Measurements from ENCODE around the gene DFFB.

Gene DFFB

DNA sequence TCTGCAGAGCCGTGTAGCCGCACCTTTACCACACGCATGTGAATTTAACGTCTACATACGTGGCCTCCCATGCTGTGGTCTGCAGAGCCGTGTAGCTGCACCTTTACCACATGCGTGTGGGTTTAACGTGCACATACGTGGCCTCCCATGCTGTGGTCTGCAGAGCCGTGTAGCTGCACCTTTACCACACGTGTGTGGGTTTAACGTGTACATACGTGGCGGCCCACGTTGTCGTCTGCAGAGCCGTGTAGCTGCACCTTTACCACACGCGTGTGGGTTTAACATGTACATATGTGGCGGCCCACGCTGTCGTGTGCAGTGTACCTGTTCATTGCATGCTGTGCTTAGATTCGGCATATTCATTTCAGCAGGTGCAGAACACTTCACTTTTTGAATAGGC lies 17.5 kb downstream of the DFFB start:
- no peak overlapping the region for H3K4me3 ChIP-seq (ENCODE audit: low read length)
- no peak for TF ChIP-seq ZNF274 (IDR thresholded peaks at IDR 0.05; ENCODE audit: low read depth, low read length)

DNA sequence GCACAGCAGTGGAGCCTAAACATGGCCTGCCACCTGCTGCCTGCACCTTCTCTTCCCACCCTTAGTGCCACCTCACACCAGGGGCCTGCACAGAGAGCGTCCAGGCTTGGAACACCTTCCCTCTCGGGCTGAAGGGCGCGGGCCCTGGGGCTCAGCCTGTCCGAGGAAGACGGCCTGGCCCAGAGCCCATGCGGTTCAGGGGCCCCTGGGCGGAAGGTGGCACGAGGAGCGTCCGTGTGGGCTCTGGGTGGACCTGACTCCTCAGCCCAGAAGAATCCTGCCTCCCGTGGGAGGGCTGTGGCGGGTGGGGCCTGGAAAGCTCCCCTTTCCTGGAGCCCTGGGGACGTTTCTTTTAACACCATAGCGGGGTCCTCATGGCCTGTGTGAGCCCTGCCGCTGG lies 19.4 kb downstream of the DFFB start:
- TF ChIP-seq ZNF274 (IDR thresholded peaks at IDR 0.05; ENCODE audit: low read depth, low read length) = no peak
- H3K4me3 ChIP-seq (ENCODE audit: low read length) = no peak overlapping the region

DNA sequence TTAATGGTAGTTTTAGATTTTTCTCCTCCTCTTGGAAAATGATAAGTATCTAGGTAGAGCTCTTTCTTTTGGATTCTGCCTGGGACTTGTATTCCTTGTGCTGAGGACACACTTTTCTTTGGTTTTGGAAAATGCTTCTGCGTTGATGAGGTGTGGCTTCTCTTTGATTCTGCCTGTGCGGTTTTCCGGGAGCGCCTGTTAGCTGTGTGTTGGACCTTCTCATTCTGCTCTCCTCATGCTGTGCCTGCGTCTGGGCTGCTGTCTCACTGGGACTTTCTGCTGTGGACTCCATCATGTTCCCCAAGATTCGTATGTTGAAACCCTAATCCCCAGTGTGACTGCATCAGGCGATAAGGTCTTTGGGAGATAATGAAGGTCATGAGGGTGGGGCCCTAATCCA lies 21.8 kb downstream of the DFFB start:
- no peak overlapping the region for H3K4me3 ChIP-seq (ENCODE audit: low read length)
- TF ChIP-seq ZNF274 (IDR thresholded peaks at IDR 0.05; ENCODE audit: low read depth, low read length) = no peak

DNA sequence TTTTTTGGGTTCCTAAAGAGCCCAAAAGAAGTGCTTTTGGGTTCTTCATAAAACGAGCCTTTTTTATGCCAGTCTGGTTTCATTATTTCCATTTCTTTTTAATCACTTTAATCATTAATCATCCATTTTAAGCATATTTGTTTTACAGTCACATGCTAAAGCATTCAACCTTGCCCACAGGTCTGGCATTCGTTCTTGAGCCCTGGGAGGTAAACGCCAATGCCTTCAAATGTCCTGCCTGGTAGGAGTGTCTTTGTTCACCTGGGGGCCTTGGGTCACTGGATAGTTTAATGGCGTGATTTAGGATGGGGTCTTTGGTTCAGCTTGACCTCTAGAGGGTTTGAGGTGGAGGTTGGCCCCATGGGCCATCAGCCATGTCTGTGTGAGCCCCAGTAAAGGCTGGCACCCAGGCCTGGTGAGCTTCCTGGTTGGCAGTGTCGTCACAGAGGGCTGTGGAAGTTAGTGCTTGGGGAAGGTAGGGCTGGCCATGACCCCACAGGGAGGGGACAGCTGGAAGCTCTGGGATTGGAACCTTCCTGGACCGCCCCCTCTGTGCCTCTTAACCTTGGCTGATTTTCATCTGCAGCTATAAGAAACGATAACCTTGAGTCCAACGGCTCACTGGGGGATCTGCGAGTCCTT lies 22.6 kb downstream of the DFFB start:
- no peak for TF ChIP-seq ZNF274 (IDR thresholded peaks at IDR 0.05; ENCODE audit: low read depth, low read length)
- no peak overlapping the region for H3K4me3 ChIP-seq (ENCODE audit: low read length)

DNA sequence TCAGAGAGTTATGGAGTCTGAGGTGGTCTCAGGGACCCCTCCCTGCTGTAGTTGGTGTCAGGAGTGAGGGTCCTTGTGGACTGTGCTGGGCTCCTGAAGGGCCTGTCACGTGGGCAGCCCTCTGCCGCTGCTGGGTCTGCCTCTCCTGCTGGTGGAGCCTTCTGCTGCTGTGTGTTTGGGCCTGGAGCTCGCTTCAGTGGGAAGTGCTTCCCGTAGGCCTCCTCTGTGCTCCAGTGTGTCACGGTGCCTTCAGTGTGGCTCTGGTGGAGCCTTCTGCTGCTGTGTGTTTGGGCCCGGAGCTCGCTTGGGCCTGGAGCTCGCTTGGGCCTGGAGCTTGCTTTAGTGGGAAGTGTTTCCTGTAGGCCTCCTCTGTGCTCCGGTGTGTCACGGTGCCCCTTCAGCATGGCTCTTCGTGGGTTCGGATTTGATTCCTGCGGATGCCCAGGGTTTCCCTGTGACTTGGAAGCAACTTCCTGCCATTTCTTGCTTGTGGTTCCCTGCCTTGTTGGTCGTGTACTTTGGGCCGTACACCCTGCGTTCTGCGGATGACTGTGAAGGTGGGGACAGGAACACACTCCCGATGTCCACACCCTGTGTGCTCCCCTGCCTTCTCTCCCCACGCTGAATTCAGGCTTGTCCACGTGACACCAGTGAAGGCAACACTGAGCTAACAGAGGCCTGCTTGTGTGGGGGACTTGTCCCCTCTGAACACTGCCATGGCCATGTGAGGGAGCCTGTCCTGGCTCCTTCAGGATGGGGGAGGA lies 23.3 kb downstream of the DFFB start:
- TF ChIP-seq ZNF274 (IDR thresholded peaks at IDR 0.05; ENCODE audit: low read depth, low read length) = no peak
- no peak overlapping the region for H3K4me3 ChIP-seq (ENCODE audit: low read length)

DNA sequence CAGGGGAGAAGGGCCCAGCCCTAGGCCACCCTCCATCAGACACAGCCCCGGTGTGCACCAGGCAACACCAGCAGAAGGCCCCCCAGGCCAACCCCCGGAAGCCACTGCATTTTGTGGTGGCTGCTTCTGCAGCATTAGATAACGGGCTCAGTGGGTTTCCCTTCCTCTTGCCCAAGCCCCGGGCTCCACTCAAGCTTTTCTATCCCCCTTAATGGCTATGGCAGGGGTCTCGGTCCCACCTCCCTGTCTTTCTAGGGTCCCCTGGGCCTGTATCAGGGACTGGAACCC lies 23.9 kb downstream of the DFFB start:
- H3K4me3 ChIP-seq (ENCODE audit: low read length) = no peak overlapping the region
- TF ChIP-seq ZNF274 (IDR thresholded peaks at IDR 0.05; ENCODE audit: low read depth, low read length) = no peak

DNA sequence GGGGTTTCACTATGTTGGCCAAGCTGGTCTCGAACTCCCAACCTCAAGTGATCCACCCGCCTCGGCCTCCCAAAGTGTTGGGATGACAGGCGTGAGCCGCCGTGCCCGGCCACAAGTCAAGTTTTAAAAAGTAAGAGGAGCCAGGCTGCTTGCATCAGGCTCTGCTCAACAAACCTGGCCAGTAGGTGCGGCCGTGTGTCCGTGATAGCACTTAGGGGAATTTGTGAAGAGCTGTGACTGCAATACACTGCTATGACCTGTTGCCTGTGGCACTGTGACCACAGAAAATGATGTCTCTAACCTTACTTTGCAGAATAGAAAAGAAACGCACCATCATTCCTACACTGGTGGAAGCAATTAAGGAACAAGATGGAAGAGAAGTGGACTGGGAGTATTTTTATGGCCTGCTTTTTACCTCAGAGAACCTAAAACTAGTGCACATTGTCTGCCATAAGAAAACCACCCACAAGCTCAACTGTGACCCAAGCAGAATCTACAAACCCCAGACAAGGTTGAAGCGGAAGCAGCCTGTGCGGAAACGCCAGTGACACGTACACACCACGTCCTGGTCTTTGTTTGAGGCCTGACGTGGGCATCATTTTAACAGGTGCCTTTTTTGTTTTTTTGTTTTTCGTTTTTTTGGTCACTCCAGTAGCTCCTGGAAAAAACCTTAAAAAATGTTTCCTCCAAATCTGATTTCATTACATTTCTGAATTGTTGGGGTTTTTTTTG lies 26.1 kb downstream of the DFFB start:
- TF ChIP-seq ZNF274 (IDR thresholded peaks at IDR 0.05; ENCODE audit: low read depth, low read length) = no peak
- H3K4me3 ChIP-seq (ENCODE audit: low read length) = no peak overlapping the region

DNA sequence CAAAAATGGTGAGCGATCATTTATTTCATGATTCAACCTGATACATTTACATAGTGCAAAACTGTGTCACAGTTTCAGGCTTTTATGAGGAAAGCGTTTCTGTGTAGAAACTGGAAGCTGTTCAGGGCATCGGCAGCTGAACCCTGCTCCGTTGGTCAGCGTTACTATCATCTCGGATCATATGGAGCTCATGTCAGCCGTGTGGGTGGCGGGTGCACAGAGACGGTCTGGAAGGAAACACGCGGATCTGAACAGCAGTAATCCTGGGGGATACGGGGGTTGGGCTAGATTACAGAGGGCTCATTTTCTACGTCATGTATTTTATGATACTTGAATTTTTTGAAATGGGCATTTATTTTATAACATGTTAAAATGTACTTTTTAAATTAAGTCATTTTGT lies 27.7 kb downstream of the DFFB start:
- no peak overlapping the region for H3K4me3 ChIP-seq (ENCODE audit: low read length)
- no peak for TF ChIP-seq ZNF274 (IDR thresholded peaks at IDR 0.05; ENCODE audit: low read depth, low read length)

DNA sequence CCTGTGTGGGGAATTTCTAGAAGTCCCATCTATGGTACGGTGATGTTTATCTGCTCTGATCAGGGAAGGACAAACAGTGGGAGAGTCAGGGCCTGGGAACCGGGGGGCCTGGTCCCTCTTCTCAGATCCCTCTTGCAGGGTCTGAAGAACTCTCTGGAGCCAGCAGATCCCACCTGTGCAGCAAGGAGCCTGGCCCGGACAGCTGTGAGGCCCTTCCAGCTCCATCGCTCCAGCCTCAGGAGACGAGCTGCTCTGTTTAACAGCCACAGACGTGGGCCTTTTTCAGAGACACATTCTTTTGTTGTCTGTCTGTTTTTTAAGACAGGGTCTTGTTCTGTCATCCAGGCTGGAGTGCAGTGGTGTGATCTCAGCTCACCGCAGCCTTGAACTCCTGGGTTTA lies 28.3 kb downstream of the DFFB start:
- H3K4me3 ChIP-seq (ENCODE audit: low read length) = no peak overlapping the region
- no peak for TF ChIP-seq ZNF274 (IDR thresholded peaks at IDR 0.05; ENCODE audit: low read depth, low read length)

DNA sequence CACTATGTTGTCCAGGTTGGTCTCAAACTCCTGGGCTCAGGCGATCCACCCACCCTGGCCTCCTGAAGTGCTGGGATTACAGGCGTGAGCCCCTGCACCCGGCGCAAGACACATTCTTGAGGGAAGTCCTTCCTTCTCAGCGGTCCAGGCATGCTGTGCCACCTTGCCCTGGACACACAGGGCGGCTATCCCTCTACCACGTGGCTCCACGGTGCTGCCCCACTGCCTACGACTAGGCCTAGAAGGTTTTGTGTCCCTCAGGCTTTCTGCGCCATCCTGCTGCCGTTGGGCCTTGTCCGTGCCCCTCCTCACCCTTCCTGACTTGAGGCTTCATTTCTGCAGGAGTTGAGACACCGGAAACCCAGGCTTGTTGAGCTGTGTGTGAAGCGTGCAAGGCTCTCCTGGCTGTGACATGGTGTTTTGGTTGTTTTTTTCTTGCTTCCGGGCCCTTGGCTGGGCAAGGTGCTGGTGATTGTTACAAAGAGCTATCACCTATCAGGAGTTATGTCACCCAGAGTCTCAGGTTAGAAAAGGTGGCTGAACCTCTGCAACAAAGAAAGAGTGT lies 28.9 kb downstream of the DFFB start:
- no peak overlapping the region for H3K4me3 ChIP-seq (ENCODE audit: low read length)
- no peak for TF ChIP-seq ZNF274 (IDR thresholded peaks at IDR 0.05; ENCODE audit: low read depth, low read length)

DNA sequence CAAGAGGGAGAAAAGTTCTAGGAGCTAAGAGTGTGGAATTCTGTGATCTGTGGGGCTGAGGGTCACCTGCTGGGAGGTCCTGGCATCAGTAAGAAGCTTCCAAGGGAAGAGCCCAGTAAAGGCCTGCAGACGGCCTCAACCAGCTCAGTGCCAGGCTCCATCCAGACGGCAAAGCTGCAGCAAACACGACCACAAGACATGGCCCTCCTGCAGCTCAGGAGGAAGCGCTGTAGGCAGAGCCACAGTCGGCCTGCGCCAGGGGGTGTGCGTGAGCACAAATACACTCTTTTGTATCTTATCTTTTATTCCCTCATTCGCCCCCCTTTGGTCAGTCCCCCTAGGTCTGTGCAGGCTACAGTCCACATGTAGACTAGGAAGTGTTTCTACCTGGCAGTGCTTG lies 29.4 kb downstream of the DFFB start:
- no peak overlapping the region for H3K4me3 ChIP-seq (ENCODE audit: low read length)
- no peak for TF ChIP-seq ZNF274 (IDR thresholded peaks at IDR 0.05; ENCODE audit: low read depth, low read length)

DNA sequence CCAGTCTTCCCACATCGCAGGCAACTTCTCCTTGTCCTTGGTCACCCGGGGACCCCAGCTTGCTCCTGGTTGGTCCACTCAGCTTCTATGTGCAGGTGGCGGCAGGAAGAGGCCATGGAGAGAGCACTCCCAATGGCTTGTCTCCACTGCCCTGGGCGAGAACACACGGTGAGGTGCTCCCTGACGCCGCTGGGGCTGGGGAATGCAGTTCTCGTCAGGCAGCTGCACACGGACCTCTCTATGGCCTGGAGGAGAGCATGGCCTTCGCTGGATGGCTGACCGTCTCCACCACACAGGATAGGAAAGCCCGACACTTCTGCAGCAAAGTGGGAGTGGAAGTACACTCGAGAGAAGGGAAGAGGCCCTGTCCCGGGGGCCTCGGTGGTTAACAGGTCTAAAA lies 31.0 kb downstream of the DFFB start:
- no peak for TF ChIP-seq ZNF274 (IDR thresholded peaks at IDR 0.05; ENCODE audit: low read depth, low read length)
- H3K4me3 ChIP-seq (ENCODE audit: low read length) = no peak overlapping the region

DNA sequence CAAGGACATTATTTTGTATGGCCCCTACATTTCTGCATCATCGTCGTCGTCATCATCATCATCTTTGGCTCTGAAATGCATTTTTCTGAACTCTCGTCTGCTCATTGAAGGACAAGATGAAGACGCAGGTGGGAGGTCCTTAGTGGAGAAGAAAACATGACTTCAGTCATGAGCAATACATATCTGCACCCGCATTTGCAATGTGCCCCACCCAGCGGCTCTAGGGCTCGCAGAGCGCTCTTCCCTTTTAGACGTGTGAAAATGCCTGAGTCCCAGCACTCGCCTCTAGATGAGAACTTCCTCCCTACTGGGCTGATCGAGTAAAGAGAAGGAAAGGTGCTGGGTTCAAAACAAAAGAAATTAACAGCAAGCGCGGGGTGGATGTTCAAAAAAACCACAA lies 32.7 kb downstream of the DFFB start:
- no peak overlapping the region for H3K4me3 ChIP-seq (ENCODE audit: low read length)
- no peak for TF ChIP-seq ZNF274 (IDR thresholded peaks at IDR 0.05; ENCODE audit: low read depth, low read length)

DNA sequence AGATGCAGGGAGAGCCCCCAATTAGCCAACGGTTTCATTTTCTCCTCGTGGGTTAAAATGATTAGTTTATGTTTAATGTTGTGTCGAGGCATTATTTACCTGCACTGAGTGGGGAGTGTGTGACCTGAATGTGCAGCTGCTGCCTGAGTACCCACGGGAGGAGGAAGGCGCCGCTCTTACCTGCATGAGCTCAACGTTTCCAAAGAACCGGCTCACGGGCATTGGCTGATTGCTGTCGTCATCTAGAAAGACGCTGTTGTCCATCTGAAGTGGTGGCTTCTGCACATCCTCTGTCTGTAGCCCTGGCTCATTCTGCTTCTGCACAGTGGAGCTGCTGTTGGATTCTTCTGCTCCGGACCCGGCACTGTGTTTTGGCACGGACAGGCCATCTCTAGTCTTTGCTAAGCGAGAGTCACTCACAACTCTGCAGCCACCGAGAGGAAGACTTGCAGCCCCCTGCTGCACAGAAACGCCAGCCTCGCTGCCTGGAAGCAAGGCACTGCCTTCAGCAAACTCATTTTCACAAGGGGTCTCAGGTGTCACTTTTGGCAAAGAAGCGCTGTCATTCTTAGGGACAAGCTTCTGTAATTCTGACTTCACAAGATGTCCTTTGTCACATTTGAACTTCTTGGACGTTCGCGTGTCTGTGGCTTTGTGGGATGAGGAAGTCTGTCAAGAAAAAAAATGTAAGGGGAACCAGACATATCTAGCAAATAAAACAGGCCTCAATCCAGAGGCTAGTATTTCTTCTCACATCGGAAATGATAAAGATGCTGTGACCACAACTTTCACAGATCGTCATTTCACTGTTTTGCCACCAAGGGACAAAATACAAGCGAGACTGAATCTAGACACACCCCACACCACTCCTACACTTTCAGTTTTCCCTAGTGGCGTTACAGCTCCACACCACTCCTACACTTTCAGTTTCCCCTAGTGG lies 33.4 kb downstream of the DFFB start:
- TF ChIP-seq ZNF274 (IDR thresholded peaks at IDR 0.05; ENCODE audit: low read depth, low read length) = no peak
- no peak overlapping the region for H3K4me3 ChIP-seq (ENCODE audit: low read length)
